Measurements from ENCODE around the gene LRRC61. TPM values are rescaled to one million over a fixed set of nuclear protein-coding genes. Genes with fewer than 3 reads are reported as not detected.

The LRRC61 gene
- polyA plus RNA-seq, 1 of the 3 experiments (the other 2 are of a cell fraction): 0.99 TPM

DNA sequence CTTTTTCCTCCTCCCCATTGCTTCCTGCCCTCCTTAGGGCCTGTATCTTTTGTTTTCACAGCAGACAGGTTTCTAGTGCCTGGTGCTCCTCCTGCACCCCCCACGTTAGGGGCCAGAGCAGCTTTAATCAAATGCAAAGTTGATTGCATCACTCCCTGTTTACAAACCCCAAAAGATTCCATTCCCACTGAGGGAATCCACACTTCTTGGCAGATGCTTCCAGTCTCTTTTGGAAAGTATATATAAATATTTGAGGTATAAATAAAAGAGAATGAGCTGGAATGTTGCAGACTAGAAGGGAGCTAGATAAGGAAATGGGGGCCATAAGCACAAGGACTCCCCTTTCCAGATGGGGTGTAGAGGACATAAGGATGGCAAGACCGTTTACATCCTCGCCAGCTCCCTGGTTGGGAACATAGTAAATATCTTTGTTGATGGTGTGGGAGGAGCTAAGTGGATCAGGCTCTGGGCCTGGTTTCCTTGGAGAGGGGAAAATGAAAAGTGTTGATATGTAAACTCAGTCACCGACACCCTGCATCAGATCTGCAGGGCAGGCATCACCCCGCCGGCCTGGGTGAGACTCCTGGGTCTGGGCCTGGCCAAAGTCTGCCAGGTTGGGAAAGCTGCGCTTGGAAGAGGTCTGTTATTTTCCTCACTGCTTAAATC is 12.1 kb downstream of the LRRC61 start (continued):
- TF ChIP-seq TCF12 (IDR thresholded peaks at IDR 0.05) (no peak), YY1 (IDR thresholded peaks at IDR 0.05; ENCODE audit: low read depth) (no peak), RAD21 (IDR thresholded peaks at IDR 0.05; ENCODE audit: low read length) (no peak), SIN3A (IDR thresholded peaks at IDR 0.05; ENCODE audit: borderline replicate concordance, low read depth, low read length) (no peak)
- TF ChIP-seq, protein P1, sequence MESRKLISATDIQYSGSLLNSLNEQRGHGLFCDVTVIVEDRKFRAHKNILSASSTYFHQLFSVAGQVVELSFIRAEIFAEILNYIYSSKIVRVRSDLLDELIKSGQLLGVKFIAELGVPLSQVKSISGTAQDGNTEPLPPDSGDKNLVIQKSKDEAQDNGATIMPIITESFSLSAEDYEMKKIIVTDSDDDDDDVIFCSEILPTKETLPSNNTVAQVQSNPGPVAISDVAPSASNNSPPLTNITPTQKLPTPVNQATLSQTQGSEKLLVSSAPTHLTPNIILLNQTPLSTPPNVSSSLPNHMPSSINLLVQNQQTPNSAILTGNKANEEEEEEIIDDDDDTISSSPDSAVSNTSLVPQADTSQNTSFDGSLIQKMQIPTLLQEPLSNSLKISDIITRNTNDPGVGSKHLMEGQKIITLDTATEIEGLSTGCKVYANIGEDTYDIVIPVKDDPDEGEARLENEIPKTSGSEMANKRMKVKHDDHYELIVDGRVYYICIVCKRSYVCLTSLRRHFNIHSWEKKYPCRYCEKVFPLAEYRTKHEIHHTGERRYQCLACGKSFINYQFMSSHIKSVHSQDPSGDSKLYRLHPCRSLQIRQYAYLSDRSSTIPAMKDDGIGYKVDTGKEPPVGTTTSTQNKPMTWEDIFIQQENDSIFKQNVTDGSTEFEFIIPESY (IDR thresholded peaks at IDR 0.05; ENCODE audit: borderline replicate concordance, low read depth): no peak

DNA sequence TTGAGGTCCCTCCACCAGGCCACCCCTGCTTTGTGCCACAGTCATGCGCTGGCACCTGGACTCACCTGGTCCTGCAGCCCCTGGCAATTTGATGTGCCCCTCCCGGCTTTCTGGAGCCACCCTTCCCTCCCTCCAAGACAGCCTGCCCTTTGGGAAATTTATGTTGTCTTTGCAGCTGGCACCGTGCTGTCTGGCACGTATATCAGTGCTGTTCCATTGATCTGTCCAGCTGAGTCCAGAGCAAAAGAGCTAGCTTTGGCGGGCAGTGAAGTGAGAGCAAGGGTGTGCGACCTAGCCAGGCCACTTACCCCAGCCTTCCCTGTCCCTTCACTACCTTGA is 12.6 kb downstream of the LRRC61 start:
- CTCF ChIA-PET: interaction anchor here (1.0 to 1.3 kb wide), 2 partner anchors 14 to 68 kb away, joined by 3 read pairs; no protein-coding TSS in a partner anchor
- no peak overlapping the region for H2AFZ ChIP-seq (ENCODE audit: low read depth)
- no peak overlapping the region for H3K9ac ChIP-seq
- H3K79me2 ChIP-seq (ENCODE audit: insufficient read depth): no peaks in the 10 kb centered on the region
- no peaks in the 10 kb centered on the region for H4K20me1 ChIP-seq (ENCODE audit: insufficient read depth)
- no peak overlapping the region for H3K4me3 ChIP-seq (ENCODE audit: low read depth in 2 of 2, low read length in 1 of 2)
- H3F3A ChIP-seq (replicated peaks; ENCODE audit: insufficient read depth): no peaks in the 10 kb centered on the region
- H3K27ac ChIP-seq (ENCODE audit: low read depth in 2 of 2, low read length in 1 of 2): no peak overlapping the region
- no peaks in the 10 kb centered on the region for H3K36me3 ChIP-seq (replicated peaks in 1 of 2; ENCODE audit: control insufficient read depth in 1 of 2, insufficient read depth in 2 of 2, low read length in 1 of 2)
- DNase-seq: no peak
- H3K4me1 ChIP-seq (ENCODE audit: control insufficient read depth in 1 of 2, insufficient read depth in 2 of 2, low read depth in 1 of 2, low read length in 1 of 2): no peaks in the 10 kb centered on the region; a peak in 1 of 4 replicates
- H3K4me2 ChIP-seq: no peak overlapping the region
- no peaks in the 10 kb centered on the region for H3K9me3 ChIP-seq
- H3K9me2 ChIP-seq: no peaks in the 10 kb centered on the region
- no peaks in the 10 kb centered on the region for H3K27me3 ChIP-seq (ENCODE audit: insufficient read depth)
- no peak for TF ChIP-seq GABPA (IDR thresholded peaks at IDR 0.05; ENCODE audit: low read depth)
- no peak for TF ChIP-seq JUND (IDR thresholded peaks at IDR 0.05)
- TF ChIP-seq FOSL2 (IDR thresholded peaks at IDR 0.05; ENCODE audit: borderline replicate concordance, low read depth): no peak
- TF ChIP-seq, protein P2, sequence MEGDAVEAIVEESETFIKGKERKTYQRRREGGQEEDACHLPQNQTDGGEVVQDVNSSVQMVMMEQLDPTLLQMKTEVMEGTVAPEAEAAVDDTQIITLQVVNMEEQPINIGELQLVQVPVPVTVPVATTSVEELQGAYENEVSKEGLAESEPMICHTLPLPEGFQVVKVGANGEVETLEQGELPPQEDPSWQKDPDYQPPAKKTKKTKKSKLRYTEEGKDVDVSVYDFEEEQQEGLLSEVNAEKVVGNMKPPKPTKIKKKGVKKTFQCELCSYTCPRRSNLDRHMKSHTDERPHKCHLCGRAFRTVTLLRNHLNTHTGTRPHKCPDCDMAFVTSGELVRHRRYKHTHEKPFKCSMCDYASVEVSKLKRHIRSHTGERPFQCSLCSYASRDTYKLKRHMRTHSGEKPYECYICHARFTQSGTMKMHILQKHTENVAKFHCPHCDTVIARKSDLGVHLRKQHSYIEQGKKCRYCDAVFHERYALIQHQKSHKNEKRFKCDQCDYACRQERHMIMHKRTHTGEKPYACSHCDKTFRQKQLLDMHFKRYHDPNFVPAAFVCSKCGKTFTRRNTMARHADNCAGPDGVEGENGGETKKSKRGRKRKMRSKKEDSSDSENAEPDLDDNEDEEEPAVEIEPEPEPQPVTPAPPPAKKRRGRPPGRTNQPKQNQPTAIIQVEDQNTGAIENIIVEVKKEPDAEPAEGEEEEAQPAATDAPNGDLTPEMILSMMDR (IDR thresholded peaks at IDR 0.05): no peak
- no peak for TF ChIP-seq FOXJ3 (CRISPR knock-in tag; IDR thresholded peaks at IDR 0.05)
- TF ChIP-seq YY1 (IDR thresholded peaks at IDR 0.05; ENCODE audit: low read depth): no peak
- no peak for TF ChIP-seq NFIC (IDR thresholded peaks at IDR 0.05; ENCODE audit: borderline replicate concordance)
- TF ChIP-seq EZH2phosphoT487 (IDR thresholded peaks at IDR 0.05; ENCODE audit: borderline replicate concordance, low read depth): no peak
- no peak for TF ChIP-seq TCF12 (IDR thresholded peaks at IDR 0.05)
- TF ChIP-seq RCOR1 (IDR thresholded peaks at IDR 0.05; ENCODE audit: low read length): no peak
- TF ChIP-seq, protein P3, sequence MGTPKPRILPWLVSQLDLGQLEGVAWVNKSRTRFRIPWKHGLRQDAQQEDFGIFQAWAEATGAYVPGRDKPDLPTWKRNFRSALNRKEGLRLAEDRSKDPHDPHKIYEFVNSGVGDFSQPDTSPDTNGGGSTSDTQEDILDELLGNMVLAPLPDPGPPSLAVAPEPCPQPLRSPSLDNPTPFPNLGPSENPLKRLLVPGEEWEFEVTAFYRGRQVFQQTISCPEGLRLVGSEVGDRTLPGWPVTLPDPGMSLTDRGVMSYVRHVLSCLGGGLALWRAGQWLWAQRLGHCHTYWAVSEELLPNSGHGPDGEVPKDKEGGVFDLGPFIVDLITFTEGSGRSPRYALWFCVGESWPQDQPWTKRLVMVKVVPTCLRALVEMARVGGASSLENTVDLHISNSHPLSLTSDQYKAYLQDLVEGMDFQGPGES (IDR thresholded peaks at IDR 0.05; ENCODE audit: low read depth, low read length): no peak
- TF ChIP-seq SIN3A (IDR thresholded peaks at IDR 0.05; ENCODE audit: borderline replicate concordance, low read depth, low read length): no peak
- TF ChIP-seq, protein P4, sequence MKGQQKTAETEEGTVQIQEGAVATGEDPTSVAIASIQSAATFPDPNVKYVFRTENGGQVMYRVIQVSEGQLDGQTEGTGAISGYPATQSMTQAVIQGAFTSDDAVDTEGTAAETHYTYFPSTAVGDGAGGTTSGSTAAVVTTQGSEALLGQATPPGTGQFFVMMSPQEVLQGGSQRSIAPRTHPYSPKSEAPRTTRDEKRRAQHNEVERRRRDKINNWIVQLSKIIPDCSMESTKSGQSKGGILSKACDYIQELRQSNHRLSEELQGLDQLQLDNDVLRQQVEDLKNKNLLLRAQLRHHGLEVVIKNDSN (IDR thresholded peaks at IDR 0.05; ENCODE audit: borderline replicate concordance, low read depth): no peak
- TF ChIP-seq, protein P5, sequence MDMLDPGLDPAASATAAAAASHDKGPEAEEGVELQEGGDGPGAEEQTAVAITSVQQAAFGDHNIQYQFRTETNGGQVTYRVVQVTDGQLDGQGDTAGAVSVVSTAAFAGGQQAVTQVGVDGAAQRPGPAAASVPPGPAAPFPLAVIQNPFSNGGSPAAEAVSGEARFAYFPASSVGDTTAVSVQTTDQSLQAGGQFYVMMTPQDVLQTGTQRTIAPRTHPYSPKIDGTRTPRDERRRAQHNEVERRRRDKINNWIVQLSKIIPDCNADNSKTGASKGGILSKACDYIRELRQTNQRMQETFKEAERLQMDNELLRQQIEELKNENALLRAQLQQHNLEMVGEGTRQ (IDR thresholded peaks at IDR 0.05; ENCODE audit: borderline replicate concordance, low read depth, low read length): no peak
- no peak for TF ChIP-seq ELF1 (IDR thresholded peaks at IDR 0.05)
- TF ChIP-seq EP300 (IDR thresholded peaks at IDR 0.05; ENCODE audit: borderline replicate concordance in 1 of 2, low read depth in 1 of 2, low read length in 1 of 2): no peak
- no peak for TF ChIP-seq NRF1 (IDR thresholded peaks at IDR 0.05; ENCODE audit: low read depth, low read length)
- WGBS (ENCODE audit: low lambda C conversion rate): 72% methylated on average over 5 of the region's 6 CpGs
- POLR2A ChIA-PET: interaction anchor here (1.0 to 1.1 kb wide), 2 partner anchors 12 to 33 kb away, joined by 4 read pairs; partner anchors contain the start of genes ACTR3C, LRRC61 and REPIN1
